IMR-90 (cell line): ENCODE measurements around the gene IQSEC1. TPM values are rescaled to one million over a fixed set of nuclear protein-coding genes. Genes with fewer than 3 reads are reported as not detected.

ENCODE experiments used
- ATAC-seq: fragments of 200-7000 bp; cut with Tn5 transposase; 2 replicates; pipeline ENCODE4 v1.9.1; 2020; ENCODE audit warnings: low read depth, mild to moderate bottlenecking, moderate library complexity
- BruUV-seq: library from RNA; stranded (reverse); fragments of 400-500 nt; replicated peaks from 2 replicates; lab custom pipeline; 2021; lab: Mats Ljungman, UMichigan
- CTCF ChIA-PET: fragments of 300-600 bp; formaldehyde crosslinking; extraction: SDS; loops from one replicate; lab custom pipeline; 2021; ENCODE audit warnings: antibody characterized with exemption; lab: Yijun Ruan, JAX
- POLR2A ChIA-PET: fragments of 300-600 bp; sonication (Branson Sonifier 250); formaldehyde crosslinking; loops from one replicate; lab custom pipeline; 2022; ENCODE audit warnings: antibody characterized with exemption; ENCODE audit not compliant: unreplicated experiment; lab: Charles Lee
- DNase-seq: peaks from one replicate; pipeline ENCODE4 v3.0.0; 2013
- H2AFZ ChIP-seq: replicated peaks from 2 replicates; pipeline ENCODE3; 2013; ENCODE audit warnings: low read length, mild to moderate bottlenecking; ENCODE audit not compliant: poor library complexity
- H2AK5ac ChIP-seq: 2 replicates; pipeline ENCODE4 v1.6.1; 2013; ENCODE audit warnings: low read depth, low read length, inconsistent platforms
- H2AK9ac ChIP-seq: replicated peaks from 2 replicates; pipeline ENCODE3; 2013; ENCODE audit warnings: mild to moderate bottlenecking, low read depth, low read length, moderate library complexity; ENCODE audit not compliant: poor library complexity
- H2BK120ac ChIP-seq: 2 replicates; pipeline ENCODE4 v1.6.1; 2013; ENCODE audit warnings: low read depth, low read length, inconsistent platforms
- H2BK15ac ChIP-seq: 3 replicates; pipeline ENCODE4 v1.6.1; 2013; ENCODE audit warnings: low read depth, low read length, inconsistent platforms
- H2BK20ac ChIP-seq: 2 replicates; pipeline ENCODE4 v1.6.1; 2013; ENCODE audit warnings: low read depth, mild to moderate bottlenecking, inconsistent platforms, low read length, moderate library complexity
- H2BK5ac ChIP-seq: 2 replicates; pipeline ENCODE4 v1.6.1; 2013; ENCODE audit warnings: mild to moderate bottlenecking, low read depth, low read length, inconsistent platforms; ENCODE audit not compliant: poor library complexity, severe bottlenecking
- H3K14ac ChIP-seq: replicated peaks from 2 replicates; pipeline ENCODE4 v1.6.1; 2013; ENCODE audit warnings: low read depth, low read length, inconsistent platforms
- H3K18ac ChIP-seq: 2 replicates; pipeline ENCODE4 v1.6.1; 2013; ENCODE audit warnings: low read depth, low read length, control low read depth
- H3K23ac ChIP-seq: 2 replicates; pipeline ENCODE4 v1.6.1; 2013; ENCODE audit warnings: low read depth, low read length, inconsistent platforms
- H3K27ac ChIP-seq: 2 replicates; pipeline ENCODE4 v1.5.1; 2013; ENCODE audit warnings: mild to moderate bottlenecking, control low read depth, low read length; ENCODE audit not compliant: insufficient read depth
- H3K27me3 ChIP-seq: 2 replicates; pipeline ENCODE4 v1.6.1; 2013; ENCODE audit warnings: low read length; ENCODE audit not compliant: control insufficient read depth, insufficient read depth
- H3K36me3 ChIP-seq: 2 replicates; pipeline ENCODE4 v1.6.1; 2013; ENCODE audit warnings: low read length, mixed read lengths; ENCODE audit not compliant: control insufficient read depth, insufficient read depth
- H3K4ac ChIP-seq: 2 replicates; pipeline ENCODE4 v1.6.1; 2013; ENCODE audit warnings: low read depth, low read length, inconsistent platforms
- H3K4me1 ChIP-seq: 2 replicates; pipeline ENCODE4 v1.6.1; 2013; ENCODE audit warnings: low read length, mixed read lengths; ENCODE audit not compliant: control insufficient read depth, insufficient read depth
- H3K4me2 ChIP-seq: 2 replicates; pipeline ENCODE4 v1.6.1; 2013; ENCODE audit warnings: low read depth, mild to moderate bottlenecking, control low read depth, low read length, moderate library complexity
- H3K4me3 ChIP-seq: 2 replicates; pipeline ENCODE4 v1.5.1; 2013; ENCODE audit warnings: low read depth, mild to moderate bottlenecking, control low read depth, low read length, moderate library complexity; ENCODE audit not compliant: insufficient read depth
- H3K56ac ChIP-seq: 2 replicates; pipeline ENCODE4 v1.6.1; 2013; ENCODE audit warnings: low read length, inconsistent platforms; ENCODE audit not compliant: insufficient read depth; ENCODE audit errors: extremely low read depth
- H3K79me1 ChIP-seq, 2 experiments: 2 replicates each; pipeline ENCODE4 v1.6.1; 2013; ENCODE audit warnings: low read length in 2 of 2, inconsistent platforms in 1 of 2, low read depth in 1 of 2
- H3K9ac ChIP-seq: 2 replicates; pipeline ENCODE4 v1.6.1; 2013; ENCODE audit warnings: low read depth, low read length, control low read depth
- H3K9me1 ChIP-seq: 2 replicates; pipeline ENCODE4 v1.6.1; 2013; ENCODE audit warnings: low read length, inconsistent platforms; ENCODE audit not compliant: insufficient read depth
- H3K9me3 ChIP-seq: 2 replicates; pipeline ENCODE4 v1.6.1; 2013; ENCODE audit warnings: low read length; ENCODE audit not compliant: control insufficient read depth, insufficient read depth
- H4K20me1 ChIP-seq: 2 replicates; pipeline ENCODE4 v1.6.1; 2013; ENCODE audit warnings: low read length, inconsistent platforms; ENCODE audit not compliant: insufficient read depth
- H4K5ac ChIP-seq: 2 replicates; pipeline ENCODE4 v1.6.1; 2013; ENCODE audit warnings: mild to moderate bottlenecking, low read depth, low read length, control low read depth
- H4K8ac ChIP-seq, 2 experiments: 2 replicates each; pipeline ENCODE4 v1.6.1; 2013; ENCODE audit warnings: low read depth in 2 of 2, low read length in 2 of 2, control low read depth in 1 of 2, inconsistent platforms in 1 of 2
- H4K91ac ChIP-seq: 2 replicates; pipeline ENCODE4 v1.6.1; 2013; ENCODE audit warnings: low read depth, low read length, inconsistent platforms; ENCODE audit not compliant: insufficient read depth
- BHLHE40 ChIP-seq: fragments of 150-350 bp; IDR thresholded peaks from 2 replicates; pipeline ENCODE4 v1.6.1; 2016; ENCODE audit warnings: mild to moderate bottlenecking, low read depth, low read length
- CEBPB ChIP-seq: IDR thresholded peaks from 2 replicates; pipeline ENCODE4 v1.6.1; 2012; ENCODE audit warnings: low read depth, low read length, improper control_type of control experiment
- CHD1 ChIP-seq: IDR thresholded peaks from 2 replicates; pipeline ENCODE4 v1.6.1; 2012; ENCODE audit warnings: low read depth, low read length, improper control_type of control experiment
- ELK1 ChIP-seq: fragments of 150-350 bp; IDR thresholded peaks from 2 replicates; pipeline ENCODE4 v1.6.1; 2016; ENCODE audit warnings: low read depth, mild to moderate bottlenecking, low read length, moderate library complexity, borderline replicate concordance
- FOS ChIP-seq: fragments of 150-350 bp; IDR thresholded peaks from 2 replicates; pipeline ENCODE4 v1.6.1; 2016; ENCODE audit warnings: low read depth, low read length
- MAFK ChIP-seq: IDR thresholded peaks from 2 replicates; pipeline ENCODE4 v1.6.1; 2012; ENCODE audit warnings: low read depth, low read length, improper control_type of control experiment
- MAZ ChIP-seq: IDR thresholded peaks from 2 replicates; pipeline ENCODE4 v1.6.1; 2012; ENCODE audit warnings: low read depth, mild to moderate bottlenecking, low read length, improper control_type of control experiment, moderate library complexity, borderline replicate concordance
- MXI1 ChIP-seq: IDR thresholded peaks from 2 replicates; pipeline ENCODE4 v1.6.1; 2012; ENCODE audit warnings: low read depth, mild to moderate bottlenecking, low read length, moderate library complexity, borderline replicate concordance
- NFE2L2 ChIP-seq: fragments of 150-350 bp; IDR thresholded peaks from 2 replicates; pipeline ENCODE4 v1.6.1; 2016; ENCODE audit warnings: low read depth, mild to moderate bottlenecking, low read length
- POLR2A ChIP-seq: IDR thresholded peaks from 2 replicates; pipeline ENCODE4 v1.6.1; 2012; ENCODE audit warnings: mild to moderate bottlenecking, low read depth, low read length
- RAD21 ChIP-seq: IDR thresholded peaks from 2 replicates; pipeline ENCODE4 v1.6.1; 2012; ENCODE audit warnings: low read length, improper control_type of control experiment
- RCOR1 ChIP-seq: IDR thresholded peaks from 2 replicates; pipeline ENCODE4 v1.6.1; 2012; ENCODE audit warnings: mild to moderate bottlenecking, low read length, improper control_type of control experiment; ENCODE audit not compliant: insufficient replicate concordance
- RFX5 ChIP-seq: IDR thresholded peaks from 2 replicates; pipeline ENCODE4 v1.8.0; 2012; ENCODE audit warnings: low read depth, mild to moderate bottlenecking, low read length, moderate library complexity
- SMC3 ChIP-seq: fragments of 150-350 bp; IDR thresholded peaks from 2 replicates; pipeline ENCODE4 v1.6.1; 2016; ENCODE audit warnings: low read depth, mild to moderate bottlenecking, antibody characterized with exemption, low read length, moderate library complexity
- USF2 ChIP-seq: fragments of 150-350 bp; IDR thresholded peaks from 2 replicates; pipeline ENCODE4 v1.6.1; 2017; ENCODE audit warnings: mild to moderate bottlenecking, antibody characterized with exemption, low read length, low read depth
- WGBS, 2 experiments: methylation state at CpG; one replicate each; pipeline versions ENCODE4 v1.1.5 to v1.1.7; 2013; ENCODE audit warnings: missing lambda C conversion rate in 2 of 2; ENCODE audit not compliant: insufficient read length in 1 of 2; ENCODE audit errors: extremely low coverage in 2 of 2; 5-methylcytosine and 5-hydroxymethylcytosine counted together
- dilution Hi-C: fragments of 300-500 bp; cut with HindIII; formaldehyde crosslinking; loops from one replicate; pipeline ENCODE4 v1.14.3; 2018; ENCODE audit warnings: low sequenced_read_pairs; ENCODE audit not compliant: unreplicated experiment
- in situ Hi-C: fragments of 300-500 bp; cut with MboI; formaldehyde crosslinking; loops from 3 replicates; pipeline ENCODE4 v1.14.3; 2019; ENCODE audit warnings: low sequenced_read_pairs, inconsistent platforms, mixed read lengths
- intact Hi-C: fragments of 100-400 bp; cut with micrococcal nuclease; formaldehyde crosslinking; loops from 2 replicates; pipeline ENCODE4 v1.10.0; 2022
- polyA plus RNA-seq, 3 experiments: library from polyadenylated mRNA; depleted of rRNA; stranded (reverse); fragments of >200 nt; gene quantifications; 2 replicates each; pipeline ENCODE4 v1.2.3, GENCODE V29; 2012; ENCODE audit warnings: low replicate concordance in 1 of 3
- total RNA-seq: library from RNA; depleted of rRNA; stranded (reverse); fragments of >200 nt; gene quantifications from 2 replicates; pipeline ENCODE4 v1.2.3, GENCODE V29; 2012
- TF ChIP-seq, protein P1 (sequence below): conservative IDR thresholded peaks from 2 replicates; pipeline ENCODE4 v1.5.1; 2012; ENCODE audit warnings: mild to moderate bottlenecking, low read depth, low read length, improper control_type of control experiment

Gene IQSEC1
- total and polyA plus RNA-seq, 2 of the 4 experiments (the other 2 are of a cell fraction), result 5.9 to 11.9 TPM

- WGBS, 2 experiments, result no CpG with 5 or more reads among the region's 5 CpGs
- ATAC-seq, result no peak
- in situ Hi-C loops (no loop called here), intact Hi-C loops (loop anchor here (10.0 kb wide), 1 partner anchor 93 kb away; no protein-coding TSS in a partner anchor), dilution Hi-C loops (no loop called here)
- Histone ChIP-seq H3K4me1 (peaks cover 22% of the 10 kb centered on the region), H2BK5ac (no peak overlapping the region), H4K91ac (no peak overlapping the region), H2BK15ac (no peak overlapping the region), H3K27ac (no peak overlapping the region), H3K36me3 (no peaks in the 10 kb centered on the region), H3K4me3 (no peak overlapping the region), H2AK5ac (no peak overlapping the region), H2AFZ (no peak overlapping the region), H2AK9ac (no peak overlapping the region), H2BK120ac (no peak overlapping the region), H3K9me1 (peaks cover 9% of the 10 kb centered on the region; the same call in 1 of the 2 replicates), H3K23ac (no peak overlapping the region), H4K5ac (no peak overlapping the region), H3K14ac (no peak overlapping the region), H4K8ac (no peak overlapping the region), H3K18ac (no peak overlapping the region), H3K9ac (no peak overlapping the region), H2BK20ac (no peak overlapping the region), H3K9me3 (no peaks in the 10 kb centered on the region), H3K79me1 (peaks cover 2 to 25% of the 10 kb centered on the region in 2 experiments; a peak in 2 of 4 replicates), H3K27me3 (no peaks in the 10 kb centered on the region), H3K56ac (no peak overlapping the region), H3K4ac (no peak overlapping the region), H4K20me1 (peaks cover 3% of the 10 kb centered on the region; the same call in 1 of the 2 replicates), H3K4me2 (no peak overlapping the region)
- TF ChIP-seq CEBPB (no peak), FOS (no peak), ELK1 (no peak), USF2 (no peak), RCOR1 (no peak), MAZ (no peak), MXI1 (no peak), RAD21 (no peak), NFE2L2 (no peak), MAFK (no peak), BHLHE40 (no peak), RFX5 (no peak), SMC3 (no peak), CHD1 (no peak), POLR2A (no peak)
- TF ChIP-seq, protein P1, sequence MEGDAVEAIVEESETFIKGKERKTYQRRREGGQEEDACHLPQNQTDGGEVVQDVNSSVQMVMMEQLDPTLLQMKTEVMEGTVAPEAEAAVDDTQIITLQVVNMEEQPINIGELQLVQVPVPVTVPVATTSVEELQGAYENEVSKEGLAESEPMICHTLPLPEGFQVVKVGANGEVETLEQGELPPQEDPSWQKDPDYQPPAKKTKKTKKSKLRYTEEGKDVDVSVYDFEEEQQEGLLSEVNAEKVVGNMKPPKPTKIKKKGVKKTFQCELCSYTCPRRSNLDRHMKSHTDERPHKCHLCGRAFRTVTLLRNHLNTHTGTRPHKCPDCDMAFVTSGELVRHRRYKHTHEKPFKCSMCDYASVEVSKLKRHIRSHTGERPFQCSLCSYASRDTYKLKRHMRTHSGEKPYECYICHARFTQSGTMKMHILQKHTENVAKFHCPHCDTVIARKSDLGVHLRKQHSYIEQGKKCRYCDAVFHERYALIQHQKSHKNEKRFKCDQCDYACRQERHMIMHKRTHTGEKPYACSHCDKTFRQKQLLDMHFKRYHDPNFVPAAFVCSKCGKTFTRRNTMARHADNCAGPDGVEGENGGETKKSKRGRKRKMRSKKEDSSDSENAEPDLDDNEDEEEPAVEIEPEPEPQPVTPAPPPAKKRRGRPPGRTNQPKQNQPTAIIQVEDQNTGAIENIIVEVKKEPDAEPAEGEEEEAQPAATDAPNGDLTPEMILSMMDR, result no peak
- no TSS peak for BruUV-seq
- CTCF ChIA-PET, result no interaction called here
- no peak for DNase-seq
- POLR2A ChIA-PET, result no interaction called here
Observed at GRCh38 chr3:12987602-12988001, 85.6 kb downstream of the IQSEC1 start.
